Measurements from ENCODE around the gene PLOD2.

GRCh38 chr3:146091397-146091796, 69.6 kb downstream of the PLOD2 start:
- TF ChIP-seq, protein P1, sequence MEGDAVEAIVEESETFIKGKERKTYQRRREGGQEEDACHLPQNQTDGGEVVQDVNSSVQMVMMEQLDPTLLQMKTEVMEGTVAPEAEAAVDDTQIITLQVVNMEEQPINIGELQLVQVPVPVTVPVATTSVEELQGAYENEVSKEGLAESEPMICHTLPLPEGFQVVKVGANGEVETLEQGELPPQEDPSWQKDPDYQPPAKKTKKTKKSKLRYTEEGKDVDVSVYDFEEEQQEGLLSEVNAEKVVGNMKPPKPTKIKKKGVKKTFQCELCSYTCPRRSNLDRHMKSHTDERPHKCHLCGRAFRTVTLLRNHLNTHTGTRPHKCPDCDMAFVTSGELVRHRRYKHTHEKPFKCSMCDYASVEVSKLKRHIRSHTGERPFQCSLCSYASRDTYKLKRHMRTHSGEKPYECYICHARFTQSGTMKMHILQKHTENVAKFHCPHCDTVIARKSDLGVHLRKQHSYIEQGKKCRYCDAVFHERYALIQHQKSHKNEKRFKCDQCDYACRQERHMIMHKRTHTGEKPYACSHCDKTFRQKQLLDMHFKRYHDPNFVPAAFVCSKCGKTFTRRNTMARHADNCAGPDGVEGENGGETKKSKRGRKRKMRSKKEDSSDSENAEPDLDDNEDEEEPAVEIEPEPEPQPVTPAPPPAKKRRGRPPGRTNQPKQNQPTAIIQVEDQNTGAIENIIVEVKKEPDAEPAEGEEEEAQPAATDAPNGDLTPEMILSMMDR (IDR thresholded peaks at IDR 0.05) = no peak
- no peak for TF ChIP-seq POLR2A (IDR thresholded peaks at IDR 0.05)
